Measurements from ENCODE around the gene MPST.

The MPST gene

DNA sequence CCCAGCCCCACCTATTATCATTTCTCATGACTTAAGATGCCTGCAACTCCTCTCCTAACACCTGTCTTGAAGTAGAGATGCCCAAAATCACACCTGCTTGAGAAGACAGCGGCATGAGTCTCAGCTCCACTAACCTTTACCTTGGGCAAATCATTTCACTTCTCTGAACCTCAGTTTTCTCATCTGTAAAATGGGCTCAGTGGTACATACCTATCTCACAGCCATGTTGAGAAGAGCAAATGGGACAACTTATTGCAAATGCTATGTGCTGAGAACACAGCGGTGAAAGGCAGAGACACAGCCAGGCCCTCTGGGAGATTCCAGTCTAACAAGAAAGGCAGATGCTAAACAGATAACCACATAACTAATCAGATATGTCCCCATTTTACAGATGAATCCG, 8.1 kb upstream of the MPST start:
- no peak overlapping the region for H3K4me3 ChIP-seq (replicated peaks; ENCODE audit: low read depth, low read length)
- TF ChIP-seq, protein P1, sequence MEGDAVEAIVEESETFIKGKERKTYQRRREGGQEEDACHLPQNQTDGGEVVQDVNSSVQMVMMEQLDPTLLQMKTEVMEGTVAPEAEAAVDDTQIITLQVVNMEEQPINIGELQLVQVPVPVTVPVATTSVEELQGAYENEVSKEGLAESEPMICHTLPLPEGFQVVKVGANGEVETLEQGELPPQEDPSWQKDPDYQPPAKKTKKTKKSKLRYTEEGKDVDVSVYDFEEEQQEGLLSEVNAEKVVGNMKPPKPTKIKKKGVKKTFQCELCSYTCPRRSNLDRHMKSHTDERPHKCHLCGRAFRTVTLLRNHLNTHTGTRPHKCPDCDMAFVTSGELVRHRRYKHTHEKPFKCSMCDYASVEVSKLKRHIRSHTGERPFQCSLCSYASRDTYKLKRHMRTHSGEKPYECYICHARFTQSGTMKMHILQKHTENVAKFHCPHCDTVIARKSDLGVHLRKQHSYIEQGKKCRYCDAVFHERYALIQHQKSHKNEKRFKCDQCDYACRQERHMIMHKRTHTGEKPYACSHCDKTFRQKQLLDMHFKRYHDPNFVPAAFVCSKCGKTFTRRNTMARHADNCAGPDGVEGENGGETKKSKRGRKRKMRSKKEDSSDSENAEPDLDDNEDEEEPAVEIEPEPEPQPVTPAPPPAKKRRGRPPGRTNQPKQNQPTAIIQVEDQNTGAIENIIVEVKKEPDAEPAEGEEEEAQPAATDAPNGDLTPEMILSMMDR (IDR thresholded peaks at IDR 0.05; ENCODE audit: low read length, missing control alignments): no peak
- DNase-seq (ENCODE audit: low read depth): no peak

DNA sequence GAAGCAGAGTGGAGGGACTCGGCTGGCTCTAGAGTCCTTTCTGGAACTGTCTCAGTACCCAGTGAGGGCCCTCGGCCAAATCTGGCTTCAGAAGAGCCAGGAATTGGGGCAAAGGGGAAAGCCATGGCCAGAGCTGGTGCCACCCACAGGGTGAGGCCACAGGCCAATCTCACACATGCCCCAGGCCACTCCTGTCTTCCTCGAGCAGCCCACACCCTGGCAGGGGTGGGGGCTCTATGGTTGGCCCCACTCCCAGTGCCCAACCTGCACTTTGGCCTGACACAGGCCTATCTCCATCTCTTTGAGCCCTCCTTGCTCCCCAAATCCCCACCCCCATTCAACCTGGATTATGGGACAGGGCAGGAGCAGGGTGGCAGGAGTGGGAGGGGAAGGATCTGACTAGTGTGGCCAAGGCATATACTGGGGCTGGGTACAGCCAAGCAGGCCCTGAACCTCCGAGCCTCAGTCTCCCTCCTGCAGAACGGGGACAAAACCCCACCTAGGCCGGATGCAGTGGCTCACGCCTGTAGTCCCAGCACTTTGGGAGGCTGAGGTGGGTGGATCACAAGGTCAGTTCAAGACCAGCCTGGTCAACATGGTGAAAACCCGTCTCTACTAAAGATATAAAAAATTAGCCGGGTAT, 7.2 kb upstream of the MPST start:
- TF ChIP-seq, protein P1 (IDR thresholded peaks at IDR 0.05; ENCODE audit: low read length, missing control alignments): no peak
- H3K4me3 ChIP-seq (replicated peaks; ENCODE audit: low read depth, low read length): no peak overlapping the region
- no peak for DNase-seq (ENCODE audit: low read depth)

DNA sequence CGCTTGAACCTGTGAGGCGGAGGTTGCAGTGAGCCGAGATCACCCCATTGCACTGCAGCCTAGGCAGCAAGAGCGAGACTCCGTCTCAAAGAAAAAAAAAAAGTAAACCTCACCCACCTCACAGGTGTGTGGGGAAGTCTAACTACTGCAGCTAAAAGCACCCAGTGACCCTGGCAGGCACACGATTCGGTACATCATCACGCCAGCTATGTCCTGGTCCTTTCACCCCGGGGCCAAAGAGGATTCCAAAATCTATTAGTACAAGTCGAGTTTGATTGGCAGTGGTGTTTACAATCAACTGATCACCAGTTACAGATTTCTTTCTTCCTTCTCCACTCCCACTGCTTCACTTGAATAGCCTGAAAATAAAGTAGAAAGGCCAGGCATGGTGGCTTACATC, 6.6 kb upstream of the MPST start:
- no peak for DNase-seq (ENCODE audit: low read depth)
- no peak overlapping the region for H3K4me3 ChIP-seq (replicated peaks; ENCODE audit: low read depth, low read length)
- TF ChIP-seq, protein P1 (IDR thresholded peaks at IDR 0.05; ENCODE audit: low read length, missing control alignments): no peak

DNA sequence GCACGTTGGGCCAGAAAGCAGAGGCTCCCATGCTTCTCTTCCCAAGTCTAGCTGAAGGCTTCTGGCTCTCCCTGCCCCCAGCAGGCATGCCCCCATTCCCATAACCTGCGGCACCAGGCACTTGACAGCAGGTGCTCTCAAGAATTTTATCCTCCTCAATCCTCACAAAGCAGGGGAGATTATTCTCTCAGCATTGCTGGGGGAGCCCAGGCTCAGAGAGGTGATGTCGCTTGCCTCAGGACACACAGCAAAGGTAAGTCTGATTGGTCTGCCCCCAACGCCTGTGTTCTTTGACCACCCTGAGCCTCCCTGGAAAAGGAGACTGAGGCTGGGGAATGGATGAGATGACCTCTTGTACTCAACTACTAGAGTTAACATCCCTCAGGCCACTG, 5.1 kb upstream of the MPST start:
- no peak for DNase-seq (ENCODE audit: low read depth)
- no peak overlapping the region for H3K4me3 ChIP-seq (replicated peaks; ENCODE audit: low read depth, low read length)
- TF ChIP-seq, protein P1 (IDR thresholded peaks at IDR 0.05; ENCODE audit: low read length, missing control alignments): no peak

DNA sequence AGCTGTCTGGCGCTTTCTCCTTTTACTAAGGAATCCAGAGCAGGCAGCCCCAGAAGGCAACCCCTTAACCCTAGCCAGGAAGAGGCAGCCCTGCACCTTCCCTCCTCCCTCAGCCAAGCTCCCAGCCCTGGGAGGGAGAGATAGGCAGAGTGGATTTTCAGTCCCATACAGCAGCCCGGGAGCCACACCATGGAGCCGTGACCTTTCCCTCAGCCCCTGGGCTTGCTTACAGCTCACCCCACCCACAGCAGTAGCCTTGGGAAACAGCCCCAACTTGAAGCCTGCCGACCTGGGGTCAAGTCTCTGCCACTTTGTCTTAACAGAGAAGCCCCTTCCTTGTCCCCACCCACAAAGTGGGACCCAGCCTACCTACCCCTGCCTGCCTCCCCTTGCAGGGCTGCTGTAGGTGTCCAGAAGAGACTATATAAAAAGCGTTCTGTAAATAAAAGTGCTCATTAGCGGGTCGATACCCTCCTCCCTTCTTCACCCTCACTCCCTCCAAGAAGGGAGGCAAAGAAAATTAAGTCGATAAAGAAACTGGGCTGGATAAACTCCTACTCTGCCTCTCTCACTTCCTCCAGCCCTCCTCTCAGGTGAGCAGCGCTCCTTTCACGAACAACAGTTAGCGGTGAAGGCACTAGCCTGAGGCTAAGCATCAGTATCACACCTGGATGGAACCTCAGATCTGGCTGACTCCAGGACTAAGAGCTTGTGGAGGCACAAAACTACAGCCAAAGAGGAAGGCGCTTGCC, 4.5 kb upstream of the MPST start:
- DNase-seq (ENCODE audit: low read depth): no peak
- no peak overlapping the region for H3K4me3 ChIP-seq (replicated peaks; ENCODE audit: low read depth, low read length)
- TF ChIP-seq, protein P1 (IDR thresholded peaks at IDR 0.05; ENCODE audit: low read length, missing control alignments): no peak

DNA sequence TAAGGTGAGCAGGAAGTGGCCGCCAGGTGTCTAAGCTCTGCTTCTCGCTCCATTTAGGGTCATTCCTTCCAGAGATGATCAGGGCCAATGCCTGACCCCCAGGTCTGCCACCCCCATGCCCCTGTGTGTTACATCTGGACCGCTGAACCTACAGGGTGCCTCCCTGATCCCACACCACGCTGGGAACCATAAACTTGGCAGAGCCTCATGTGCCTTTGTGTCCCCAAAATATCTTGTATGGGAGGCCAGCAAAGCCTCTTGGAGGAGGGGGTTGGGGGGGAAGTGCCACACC, 4.0 kb upstream of the MPST start:
- DNase-seq (ENCODE audit: low read depth): no peak
- TF ChIP-seq, protein P1 (IDR thresholded peaks at IDR 0.05; ENCODE audit: low read length, missing control alignments): no peak
- H3K4me3 ChIP-seq (replicated peaks; ENCODE audit: low read depth, low read length): no peak overlapping the region

Data from fibroblast of pulmonary artery (primary cell).